ENCODE results near the gene PALS1. TPM values are rescaled to one million over a fixed set of nuclear protein-coding genes. Genes with fewer than 3 reads are reported as not detected.

PALS1 gene
- total and polyA plus RNA-seq, 2 experiments from 2014 or later, result 15.3 to 36.5 TPM

GRCh38 chr14:67232621-67233020 lies 8.6 kb upstream of the PALS1 start:
- no peaks in the 10 kb centered on the region for H3K9me2 ChIP-seq (ENCODE audit: insufficient read depth)
- H3K27me3 ChIP-seq (replicated peaks; ENCODE audit: insufficient read depth), result no peaks in the 10 kb centered on the region
- H3K79me2 ChIP-seq (ENCODE audit: insufficient read depth), result no peaks in the 10 kb centered on the region
- no peak for DNase-seq
- no peak overlapping the region for H3K4me3 ChIP-seq
- H2AFZ ChIP-seq, result no peak overlapping the region
- TF ChIP-seq EZH2phosphoT487 (IDR thresholded peaks at IDR 0.05; ENCODE audit: insufficient read depth, low read depth), result no peak
- no peak for TF ChIP-seq EZH2 (IDR thresholded peaks at IDR 0.05; ENCODE audit: insufficient read depth, poor library complexity, severe bottlenecking)
- WGBS, 2 experiments (ENCODE audit: low coverage in 1 of 2, low lambda C conversion rate in 2 of 2, missing lambda C conversion rate in 2 of 2), result 64 to 65% methylated on average over 2 of the region's 2 CpGs
- no peaks in the 10 kb centered on the region for H3F3A ChIP-seq (ENCODE audit: insufficient read depth)
- H4K20me1 ChIP-seq (ENCODE audit: insufficient read depth), result no peaks in the 10 kb centered on the region
- no peak overlapping the region for H3K27ac ChIP-seq
- H3K9me3 ChIP-seq (ENCODE audit: low read depth), result no peaks in the 10 kb centered on the region
- H3K36me3 ChIP-seq (ENCODE audit: low read depth), result no peaks in the 10 kb centered on the region
- H3K4me2 ChIP-seq (ENCODE audit: unreplicated experiment), result no peak overlapping the region
- H3K4me1 ChIP-seq (ENCODE audit: insufficient read depth), result peaks cover 11% of the 10 kb centered on the region; the same call in 1 of the 2 replicates
- in situ Hi-C loops (cut with MboI), result no loop called here
- H3K9ac ChIP-seq, result no peak overlapping the region

- H3K36me3 ChIP-seq (ENCODE audit: low read depth), result no peaks in the 10 kb centered on the region
- no peak for DNase-seq
- no peaks in the 10 kb centered on the region for H3K9me3 ChIP-seq (ENCODE audit: low read depth)
- no peak overlapping the region for H3K4me2 ChIP-seq (ENCODE audit: unreplicated experiment)
- peaks cover 8% of the 10 kb centered on the region for H3K79me2 ChIP-seq (ENCODE audit: insufficient read depth)
- H3K9me2 ChIP-seq (ENCODE audit: insufficient read depth), result no peaks in the 10 kb centered on the region
- H3K4me3 ChIP-seq, result no peak overlapping the region
- H3K4me1 ChIP-seq (ENCODE audit: insufficient read depth), result peaks cover 8% of the 10 kb centered on the region
- H2AFZ ChIP-seq, result no peak overlapping the region
- peaks cover 16% of the 10 kb centered on the region for H3F3A ChIP-seq (ENCODE audit: insufficient read depth)
- no peak overlapping the region for H3K27ac ChIP-seq
- WGBS, 2 experiments (ENCODE audit: low coverage in 1 of 2, low lambda C conversion rate in 2 of 2, missing lambda C conversion rate in 2 of 2), result 76 to 85% methylated on average over 1 of the region's 1 CpG
- no peaks in the 10 kb centered on the region for H3K27me3 ChIP-seq (replicated peaks; ENCODE audit: insufficient read depth)
- H4K20me1 ChIP-seq (ENCODE audit: insufficient read depth), result no peaks in the 10 kb centered on the region
- no peak for TF ChIP-seq EZH2 (IDR thresholded peaks at IDR 0.05; ENCODE audit: insufficient read depth, poor library complexity, severe bottlenecking)
- H3K9ac ChIP-seq, result no peak overlapping the region
- in situ Hi-C loops (cut with MboI), result no loop called here
Measured at GRCh38 chr14:67237591-67237990, 3.6 kb upstream of the PALS1 start.

- Histone ChIP-seq H3K4me2 (ENCODE audit: unreplicated experiment) (peak overlapping the region; percentile 85), H3K27ac (no peak overlapping the region), H4K20me1 (ENCODE audit: insufficient read depth) (no peaks in the 10 kb centered on the region), H3K27me3 (replicated peaks; ENCODE audit: insufficient read depth) (no peaks in the 10 kb centered on the region), H3K9ac (no peak overlapping the region), H3K79me2 (ENCODE audit: insufficient read depth) (peaks cover 28% of the 10 kb centered on the region), H3K9me3 (ENCODE audit: low read depth) (no peaks in the 10 kb centered on the region), H3K4me3 (peak overlapping the region; percentile 90; the same call in 1 of the 2 replicates), H2AFZ (peak overlapping the region; percentile 90), H3K36me3 (ENCODE audit: low read depth) (no peaks in the 10 kb centered on the region), H3F3A (ENCODE audit: insufficient read depth) (peaks cover 18% of the 10 kb centered on the region), H3K4me1 (ENCODE audit: insufficient read depth) (peaks cover 12% of the 10 kb centered on the region), H3K9me2 (ENCODE audit: insufficient read depth) (no peaks in the 10 kb centered on the region)
- TF ChIP-seq EZH2phosphoT487 (IDR thresholded peaks at IDR 0.05; ENCODE audit: insufficient read depth, low read depth), result no peak
- in situ Hi-C loops (cut with MboI), result no loop called here
- WGBS, 2 experiments (ENCODE audit: low coverage in 1 of 2, low lambda C conversion rate in 2 of 2, missing lambda C conversion rate in 2 of 2), result 95 to 96% methylated on average over 14 of the region's 14 CpGs
- DNase-seq, result no peak
Measured at GRCh38 chr14:67239582-67239981, 1.7 kb upstream of the PALS1 start.

GRCh38 chr14:67240168-67240932 lies 885 bp upstream of the PALS1 start:
- TF ChIP-seq EZH2phosphoT487 (IDR thresholded peaks at IDR 0.05; ENCODE audit: insufficient read depth, low read depth), result no peak

More at GRCh38 chr14:67240168-67240932, 885 bp upstream of the PALS1 start:
- Histone ChIP-seq H3K9ac (peak overlapping the region; percentile 89), H3K4me3 (peak overlapping the region; percentile 90), H3K79me2 (ENCODE audit: insufficient read depth) (peaks cover 36% of the 10 kb centered on the region), H3K27ac (peak overlapping the region; percentile 96), H3K9me3 (ENCODE audit: low read depth) (no peaks in the 10 kb centered on the region), H2AFZ (peak overlapping the region; percentile 90), H3F3A (ENCODE audit: insufficient read depth) (peaks cover 18% of the 10 kb centered on the region), H3K27me3 (replicated peaks; ENCODE audit: insufficient read depth) (no peaks in the 10 kb centered on the region), H3K36me3 (ENCODE audit: low read depth) (no peaks in the 10 kb centered on the region), H3K4me1 (ENCODE audit: insufficient read depth) (peaks cover 12% of the 10 kb centered on the region), H3K9me2 (ENCODE audit: insufficient read depth) (no peaks in the 10 kb centered on the region), H3K4me2 (ENCODE audit: unreplicated experiment) (peak overlapping the region; percentile 85), H4K20me1 (ENCODE audit: insufficient read depth) (no peaks in the 10 kb centered on the region)
- 9 to 11% methylated on average over 23 of the region's 23 CpGs for WGBS, 2 experiments (ENCODE audit: low coverage in 1 of 2, low lambda C conversion rate in 2 of 2, missing lambda C conversion rate in 2 of 2)
- in situ Hi-C loops (cut with MboI), result no loop called here
- DNase-seq, result peak; percentile 72
